ENCODE measurements around the gene OARD1. TPM values are rescaled to one million over a fixed set of nuclear protein-coding genes. Genes with fewer than 3 reads are reported as not detected.

The OARD1 gene
- total and polyA plus RNA-seq, 2 experiments from 2014 or later = 31.2 to 46.4 TPM

GRCh38 chr6:41097467-41098090 lies 25.4 kb upstream of the OARD1 start:
- Histone ChIP-seq H3K36me3 (replicated peaks; ENCODE audit: insufficient read depth, low read depth) (peaks cover 13% of the 10 kb centered on the region), H3K9me3 (ENCODE audit: low read depth) (no peaks in the 10 kb centered on the region), H3K4me3 (no peak overlapping the region), H3K9me2 (replicated peaks; ENCODE audit: insufficient read depth) (no peaks in the 10 kb centered on the region), H3K4me1 (ENCODE audit: insufficient read depth) (no peaks in the 10 kb centered on the region), H3K79me2 (peaks cover 2% of the 10 kb centered on the region), H3K27me3 (no peaks in the 10 kb centered on the region), H4K20me1 (ENCODE audit: insufficient read depth, poor library complexity, severe bottlenecking) (no peaks in the 10 kb centered on the region), H3K27ac (no peak overlapping the region), H2AFZ (no peak overlapping the region), H3K4me2 (no peak overlapping the region)
- TF ChIP-seq CTCF (IDR thresholded peaks at IDR 0.05; ENCODE audit: poor library complexity) (no peak), EZH2phosphoT487 (IDR thresholded peaks at IDR 0.05; ENCODE audit: low read depth, severe bottlenecking, unreplicated experiment) (no peak), EZH2 (IDR thresholded peaks at IDR 0.05; ENCODE audit: borderline replicate concordance) (no peak)
- no peak for DNase-seq (ENCODE audit: low spot score)
- WGBS (ENCODE audit: low lambda C conversion rate, missing lambda C conversion rate) = 86% methylated on average over 5 of the region's 5 CpGs

GRCh38 chr6:41093729-41094128 lies 21.6 kb upstream of the OARD1 start:
- DNase-seq (ENCODE audit: low spot score) = no peak
- WGBS (ENCODE audit: low lambda C conversion rate, missing lambda C conversion rate) = 94% methylated on average over 6 of the region's 6 CpGs
- H3K36me3 ChIP-seq (replicated peaks; ENCODE audit: insufficient read depth, low read depth) = peaks cover 20% of the 10 kb centered on the region
- no peak overlapping the region for H3K27ac ChIP-seq
- H3K4me3 ChIP-seq = no peak overlapping the region
- TF ChIP-seq EZH2phosphoT487 (IDR thresholded peaks at IDR 0.05; ENCODE audit: low read depth, severe bottlenecking, unreplicated experiment) (no peak), EZH2 (IDR thresholded peaks at IDR 0.05; ENCODE audit: borderline replicate concordance) (no peak), CTCF (IDR thresholded peaks at IDR 0.05; ENCODE audit: poor library complexity) (no peak)
- H3K9me3 ChIP-seq (ENCODE audit: low read depth) = no peaks in the 10 kb centered on the region
- H3K79me2 ChIP-seq = peaks cover 4% of the 10 kb centered on the region
- no peaks in the 10 kb centered on the region for H3K4me1 ChIP-seq (ENCODE audit: insufficient read depth)
- H4K20me1 ChIP-seq (ENCODE audit: insufficient read depth, poor library complexity, severe bottlenecking) = no peaks in the 10 kb centered on the region
- no peak overlapping the region for H3K4me2 ChIP-seq
- no peak overlapping the region for H2AFZ ChIP-seq
- no peaks in the 10 kb centered on the region for H3K27me3 ChIP-seq
- no peaks in the 10 kb centered on the region for H3K9me2 ChIP-seq (replicated peaks; ENCODE audit: insufficient read depth)

- peaks cover 14% of the 10 kb centered on the region for H3K36me3 ChIP-seq (replicated peaks; ENCODE audit: insufficient read depth, low read depth)
- H3K4me3 ChIP-seq = no peak overlapping the region
- TF ChIP-seq CTCF (IDR thresholded peaks at IDR 0.05; ENCODE audit: poor library complexity) (peak; percentile 49), EZH2phosphoT487 (IDR thresholded peaks at IDR 0.05; ENCODE audit: low read depth, severe bottlenecking, unreplicated experiment) (no peak)
- peaks cover 7% of the 10 kb centered on the region for H3K79me2 ChIP-seq
- no peak overlapping the region for H3K27ac ChIP-seq
- no peak overlapping the region for H3K4me2 ChIP-seq
- no peaks in the 10 kb centered on the region for H3K9me3 ChIP-seq (ENCODE audit: low read depth)
- no peaks in the 10 kb centered on the region for H4K20me1 ChIP-seq (ENCODE audit: insufficient read depth, poor library complexity, severe bottlenecking)
- no peak for DNase-seq (ENCODE audit: low spot score)
- no peaks in the 10 kb centered on the region for H3K4me1 ChIP-seq (ENCODE audit: insufficient read depth)
- H2AFZ ChIP-seq = no peak overlapping the region
- H3K27me3 ChIP-seq = no peaks in the 10 kb centered on the region
- no peaks in the 10 kb centered on the region for H3K9me2 ChIP-seq (replicated peaks; ENCODE audit: insufficient read depth)
- 92% methylated on average over 4 of the region's 4 CpGs for WGBS (ENCODE audit: low lambda C conversion rate, missing lambda C conversion rate)
Measured at GRCh38 chr6:41092421-41093140, 20.4 kb upstream of the OARD1 start.
